ENCODE data around the gene SSR2.

SSR2 gene

GRCh38 chr1:156054500-156055280 is 33.9 kb upstream of the SSR2 start, which contains the start of gene LAMTOR2 (continued):
- TF ChIP-seq REST (tag by site-specific recombination; IDR thresholded peaks at IDR 0.05): peak; percentile 73
- TF ChIP-seq ZNF311 (tag by site-specific recombination; IDR thresholded peaks at IDR 0.05; ENCODE audit: borderline replicate concordance): no peak
- peak; percentile 90 for TF ChIP-seq ZEB2 (tag by site-specific recombination; IDR thresholded peaks at IDR 0.05)
- TF ChIP-seq ZBTB1 (tag by site-specific recombination; IDR thresholded peaks at IDR 0.05): no peak
- peak; percentile 82; the same call in 1 of the 2 replicates for TF ChIP-seq ZNF2 (tag by site-specific recombination; IDR thresholded peaks at IDR 0.05)
- TF ChIP-seq ZNF670 (tag by site-specific recombination; IDR thresholded peaks at IDR 0.05; ENCODE audit: low read depth): no peak
- TF ChIP-seq ZBTB49 (tag by site-specific recombination; IDR thresholded peaks at IDR 0.05; ENCODE audit: low read depth): no peak
- TF ChIP-seq ZNF692 (tag by site-specific recombination; IDR thresholded peaks at IDR 0.05): 0 out of 2 replicates have a peak, but pooled peaks have one; percentile 32
- no peak for TF ChIP-seq ZNF555 (tag by site-specific recombination; conservative IDR thresholded peaks at IDR 0.05)
- no peak for TF ChIP-seq ZNF280D (tag by site-specific recombination; IDR thresholded peaks at IDR 0.05)
- TF ChIP-seq ZNF677 (tag by site-specific recombination; IDR thresholded peaks at IDR 0.05): no peak
- no peak for TF ChIP-seq ZNF785 (tag by site-specific recombination; IDR thresholded peaks at IDR 0.05)
- no peak for TF ChIP-seq ZNF23 (tag by site-specific recombination; IDR thresholded peaks at IDR 0.05; ENCODE audit: borderline replicate concordance)
- no peak for TF ChIP-seq ZNF350 (tag by site-specific recombination; IDR thresholded peaks at IDR 0.05)
- TF ChIP-seq BCL6B (tag by site-specific recombination; IDR thresholded peaks at IDR 0.05): no peak
- no peak for TF ChIP-seq ZNF362 (tag by site-specific recombination; IDR thresholded peaks at IDR 0.05)
- no peak for TF ChIP-seq ZNF549 (tag by site-specific recombination; IDR thresholded peaks at IDR 0.05)
- TF ChIP-seq ZNF335 (tag by site-specific recombination; conservative IDR thresholded peaks at IDR 0.05): peak; percentile 98
- TF ChIP-seq ZNF621 (tag by site-specific recombination; IDR thresholded peaks at IDR 0.05): no peak
- peak; percentile 87 for TF ChIP-seq IKZF3 (tag by site-specific recombination; IDR thresholded peaks at IDR 0.05)
- TF ChIP-seq HOXD13 (CRISPR knock-in tag; IDR thresholded peaks at IDR 0.05; ENCODE audit: borderline replicate concordance): no peak
- no peak for TF ChIP-seq ZNF488 (tag by site-specific recombination; IDR thresholded peaks at IDR 0.05)
- no peak for TF ChIP-seq ZNF37A (tag by site-specific recombination; IDR thresholded peaks at IDR 0.05)
- TF ChIP-seq GLIS1 (tag by site-specific recombination; IDR thresholded peaks at IDR 0.05): peak; percentile 94
- no peak for TF ChIP-seq ZNF514 (tag by site-specific recombination; IDR thresholded peaks at IDR 0.05)

All from HEK293 (cell line).